GM18511 (cell line): ENCODE results near the gene RHEX.

Experiments used
- ATAC-seq: cut with Tn5 transposase; IDR thresholded peaks from one replicate; pipeline ENCODE4 v1.9.1; 2021; ENCODE audit warnings: mild to moderate bottlenecking, moderate library complexity; ENCODE audit not compliant: unreplicated experiment

Gene RHEX

GRCh38 chr1:206083750-206084149 is 30.8 kb downstream of the RHEX start:
- ATAC-seq, result no peak

GRCh38 chr1:206087091-206087490 is 34.1 kb downstream of the RHEX start:
- no peak for ATAC-seq

- ATAC-seq, result no peak
These were observed 36.4 kb downstream of the RHEX start for GRCh38 chr1:206089341-206089740.

- no peak for ATAC-seq
These were observed 41.1 kb downstream of the RHEX start for GRCh38 chr1:206094024-206094423.

- ATAC-seq, result no peak
These were observed 44.4 kb downstream of the RHEX start for GRCh38 chr1:206097381-206097780.

- no peak for ATAC-seq
These were observed 45.4 kb downstream of the RHEX start for GRCh38 chr1:206098242-206098919.

- no peak for ATAC-seq
These were observed 47.3 kb downstream of the RHEX start for GRCh38 chr1:206100226-206100815.

- no peak for ATAC-seq
These were observed 48.5 kb downstream of the RHEX start for GRCh38 chr1:206101351-206102045.

GRCh38 chr1:206102292-206102936 is 49.4 kb downstream of the RHEX start:
- ATAC-seq, result no peak

GRCh38 chr1:206103979-206104378 is 51.0 kb downstream of the RHEX start:
- ATAC-seq, result no peak

- no peak for ATAC-seq
These were observed 52.6 kb downstream of the RHEX start for GRCh38 chr1:206105464-206105995.

- ATAC-seq, result no peak
These were observed 53.6 kb downstream of the RHEX start for GRCh38 chr1:206106328-206107167.

- ATAC-seq, result no peak
These were observed 54.2 kb downstream of the RHEX start for GRCh38 chr1:206107168-206107544.

- no peak for ATAC-seq
These were observed 55.7 kb downstream of the RHEX start for GRCh38 chr1:206108635-206109034.

- ATAC-seq, result no peak
These were observed 56.7 kb downstream of the RHEX start for GRCh38 chr1:206109718-206110117.

- no peak for ATAC-seq
These were observed 57.2 kb downstream of the RHEX start for GRCh38 chr1:206110161-206110560.

- no peak for ATAC-seq
These were observed 57.8 kb downstream of the RHEX start for GRCh38 chr1:206110820-206111219.

GRCh38 chr1:206111271-206111927 is 58.4 kb downstream of the RHEX start:
- no peak for ATAC-seq

- ATAC-seq, result no peak
These were observed 59.8 kb downstream of the RHEX start for GRCh38 chr1:206112600-206113301.
